ENCODE data around the gene UQCC2.
A peak's percentile ranks its signal among the peaks of the same experiment; 100 is the strongest.

UQCC2 gene

GRCh38 chr6:33750244-33750991 is 38.9 kb upstream of the UQCC2 start:
- H3K36me3 ChIP-seq (ENCODE audit: insufficient read depth, low read depth, low read length): no peaks in the 10 kb centered on the region
- H3K4me1 ChIP-seq (ENCODE audit: insufficient read depth, low read length): peaks cover 23% of the 10 kb centered on the region; the same call in 1 of the 2 replicates
- no peaks in the 10 kb centered on the region for H3K9me3 ChIP-seq (ENCODE audit: insufficient read depth, low read depth, low read length)
- H3K4me3 ChIP-seq (ENCODE audit: low read length): no peak overlapping the region
- no peak overlapping the region for H3K27ac ChIP-seq (ENCODE audit: low read length)
- H3K9ac ChIP-seq (ENCODE audit: low read depth, low read length): no peak overlapping the region
- no peaks in the 10 kb centered on the region for H3K27me3 ChIP-seq (ENCODE audit: insufficient read depth, low read length)

GRCh38 chr6:33749401-33749800 is 37.9 kb upstream of the UQCC2 start:
- Histone ChIP-seq H3K36me3 (ENCODE audit: insufficient read depth, low read depth, low read length) (no peaks in the 10 kb centered on the region), H3K27ac (ENCODE audit: low read length) (no peak overlapping the region), H3K27me3 (ENCODE audit: insufficient read depth, low read length) (no peaks in the 10 kb centered on the region), H3K4me1 (ENCODE audit: insufficient read depth, low read length) (peaks cover 28% of the 10 kb centered on the region), H3K9ac (ENCODE audit: low read depth, low read length) (no peak overlapping the region), H3K4me3 (ENCODE audit: low read length) (no peak overlapping the region), H3K9me3 (ENCODE audit: insufficient read depth, low read depth, low read length) (no peaks in the 10 kb centered on the region)

- H3K4me3 ChIP-seq (ENCODE audit: low read length): no peak overlapping the region
- H3K9ac ChIP-seq (ENCODE audit: low read depth, low read length): no peak overlapping the region
- H3K27me3 ChIP-seq (ENCODE audit: insufficient read depth, low read length): no peaks in the 10 kb centered on the region
- no peaks in the 10 kb centered on the region for H3K9me3 ChIP-seq (ENCODE audit: insufficient read depth, low read depth, low read length)
- no peak overlapping the region for H3K27ac ChIP-seq (ENCODE audit: low read length)
- H3K4me1 ChIP-seq (ENCODE audit: insufficient read depth, low read length): peaks cover 28% of the 10 kb centered on the region
- no peaks in the 10 kb centered on the region for H3K36me3 ChIP-seq (ENCODE audit: insufficient read depth, low read depth, low read length)
Observed at GRCh38 chr6:33748841-33749240, 37.3 kb upstream of the UQCC2 start.

DNA sequence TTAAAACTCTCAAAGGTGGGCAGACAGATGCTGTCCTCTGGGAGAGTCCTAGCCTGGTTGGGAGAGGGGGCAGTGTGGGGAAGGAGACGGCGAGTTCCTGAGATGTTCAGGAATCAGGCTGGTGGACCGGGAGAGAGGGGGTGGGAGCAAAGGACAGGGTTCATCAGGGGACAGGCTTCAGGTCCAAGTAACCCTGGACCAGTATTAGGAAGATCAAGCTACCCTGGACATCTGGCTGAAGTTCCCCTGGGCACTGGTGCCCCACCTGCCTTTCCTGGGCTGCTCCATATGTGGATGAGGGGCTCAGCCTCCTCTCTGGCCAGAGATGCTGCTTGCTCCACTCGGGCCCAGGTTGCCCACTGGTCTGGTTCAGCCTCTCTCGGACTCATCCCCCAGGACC is 36.3 kb upstream of the UQCC2 start:
- Histone ChIP-seq H3K27me3 (ENCODE audit: insufficient read depth, low read length) (no peaks in the 10 kb centered on the region), H3K9ac (ENCODE audit: low read depth, low read length) (no peak overlapping the region), H3K4me3 (ENCODE audit: low read length) (no peak overlapping the region), H3K9me3 (ENCODE audit: insufficient read depth, low read depth, low read length) (no peaks in the 10 kb centered on the region), H3K27ac (ENCODE audit: low read length) (no peak overlapping the region), H3K4me1 (ENCODE audit: insufficient read depth, low read length) (peaks cover 28% of the 10 kb centered on the region), H3K36me3 (ENCODE audit: insufficient read depth, low read depth, low read length) (no peaks in the 10 kb centered on the region)

GRCh38 chr6:33746651-33747100 is 35.2 kb upstream of the UQCC2 start, which contains the start of gene IP6K3:
Gene IP6K3 (minus strand): TSS chr6:33746905. CDS start chr6:33735476, 11,429 bp downstream.
- H3K9ac ChIP-seq (ENCODE audit: low read depth, low read length): no peak within 1 kb of the TSS; the same call in 1 of the 2 replicates
- peaks cover 28% of the 10 kb centered on the region for H3K4me1 ChIP-seq (ENCODE audit: insufficient read depth, low read length)
- H3K36me3 ChIP-seq (ENCODE audit: insufficient read depth, low read depth, low read length): no peaks in the 10 kb centered on the region
- H3K4me3 ChIP-seq (ENCODE audit: low read length): 0 out of 2 replicates have a peak within 1 kb of the TSS, but pooled peaks have one; percentile 14
- H3K27me3 ChIP-seq (ENCODE audit: insufficient read depth, low read length): no peaks in the 10 kb centered on the region
- no peak within 1 kb of the TSS for H3K27ac ChIP-seq (ENCODE audit: low read length)
- H3K9me3 ChIP-seq (ENCODE audit: insufficient read depth, low read depth, low read length): no peaks in the 10 kb centered on the region

DNA sequence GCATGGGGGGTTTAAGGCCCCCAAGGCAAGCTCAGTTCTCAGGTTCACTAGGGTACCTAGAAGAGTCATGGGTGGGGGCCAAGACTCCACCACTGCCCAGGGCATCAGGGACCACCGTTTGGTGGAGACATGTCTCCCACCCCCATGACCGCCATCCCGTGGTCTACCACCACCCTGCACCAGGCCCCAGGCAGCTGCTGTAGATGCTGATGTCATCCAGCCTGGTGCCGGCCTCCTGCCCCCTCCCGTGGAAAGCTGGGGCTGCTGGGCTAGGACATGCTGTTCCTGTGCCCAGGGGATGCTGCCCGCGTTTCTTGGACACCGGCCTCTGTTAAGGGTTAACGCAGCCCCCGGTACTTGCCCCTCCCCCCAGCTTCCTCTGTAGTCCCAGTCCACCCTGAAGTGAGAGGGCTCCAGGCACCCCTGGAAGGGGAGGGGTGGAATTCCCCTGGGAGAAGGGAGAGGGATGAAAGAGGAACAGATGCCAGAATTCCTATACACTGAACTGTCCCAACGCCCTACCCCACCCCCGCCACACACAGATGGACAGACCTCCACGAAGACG is 34.6 kb upstream of the UQCC2 start:
- Histone ChIP-seq H3K4me3 (ENCODE audit: low read length) (0 out of 2 replicates have a peak overlapping the region, but pooled peaks have one; percentile 14), H3K9ac (ENCODE audit: low read depth, low read length) (no peak overlapping the region; the same call in 1 of the 2 replicates), H3K4me1 (ENCODE audit: insufficient read depth, low read length) (peaks cover 28% of the 10 kb centered on the region), H3K27me3 (ENCODE audit: insufficient read depth, low read length) (no peaks in the 10 kb centered on the region), H3K9me3 (ENCODE audit: insufficient read depth, low read depth, low read length) (no peaks in the 10 kb centered on the region), H3K27ac (ENCODE audit: low read length) (no peak overlapping the region), H3K36me3 (ENCODE audit: insufficient read depth, low read depth, low read length) (no peaks in the 10 kb centered on the region)

DNA sequence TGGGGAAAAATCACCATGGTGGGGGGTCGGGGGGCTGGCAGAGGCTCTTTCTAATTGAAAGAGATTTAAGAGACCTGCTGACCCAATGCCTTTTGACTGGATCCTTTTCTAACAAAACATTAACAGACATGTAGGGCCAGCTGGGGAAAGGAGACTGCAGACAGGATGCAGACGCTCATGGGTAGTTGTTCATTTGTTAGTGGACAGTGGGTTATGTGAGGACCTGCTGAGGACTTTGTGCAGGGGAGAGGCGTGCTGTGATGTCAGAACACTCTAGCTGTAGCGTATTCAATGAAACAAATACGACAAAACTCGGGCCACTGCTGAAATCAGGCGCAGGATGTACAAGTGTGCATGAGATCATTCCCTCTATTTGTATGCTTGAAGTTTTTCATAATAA is 34.0 kb upstream of the UQCC2 start:
- H3K9ac ChIP-seq (ENCODE audit: low read depth, low read length): no peak overlapping the region
- no peaks in the 10 kb centered on the region for H3K9me3 ChIP-seq (ENCODE audit: insufficient read depth, low read depth, low read length)
- no peak overlapping the region for H3K4me3 ChIP-seq (ENCODE audit: low read length)
- peaks cover 28% of the 10 kb centered on the region for H3K4me1 ChIP-seq (ENCODE audit: insufficient read depth, low read length)
- H3K27ac ChIP-seq (ENCODE audit: low read length): no peak overlapping the region
- no peaks in the 10 kb centered on the region for H3K27me3 ChIP-seq (ENCODE audit: insufficient read depth, low read length)
- no peaks in the 10 kb centered on the region for H3K36me3 ChIP-seq (ENCODE audit: insufficient read depth, low read depth, low read length)

DNA sequence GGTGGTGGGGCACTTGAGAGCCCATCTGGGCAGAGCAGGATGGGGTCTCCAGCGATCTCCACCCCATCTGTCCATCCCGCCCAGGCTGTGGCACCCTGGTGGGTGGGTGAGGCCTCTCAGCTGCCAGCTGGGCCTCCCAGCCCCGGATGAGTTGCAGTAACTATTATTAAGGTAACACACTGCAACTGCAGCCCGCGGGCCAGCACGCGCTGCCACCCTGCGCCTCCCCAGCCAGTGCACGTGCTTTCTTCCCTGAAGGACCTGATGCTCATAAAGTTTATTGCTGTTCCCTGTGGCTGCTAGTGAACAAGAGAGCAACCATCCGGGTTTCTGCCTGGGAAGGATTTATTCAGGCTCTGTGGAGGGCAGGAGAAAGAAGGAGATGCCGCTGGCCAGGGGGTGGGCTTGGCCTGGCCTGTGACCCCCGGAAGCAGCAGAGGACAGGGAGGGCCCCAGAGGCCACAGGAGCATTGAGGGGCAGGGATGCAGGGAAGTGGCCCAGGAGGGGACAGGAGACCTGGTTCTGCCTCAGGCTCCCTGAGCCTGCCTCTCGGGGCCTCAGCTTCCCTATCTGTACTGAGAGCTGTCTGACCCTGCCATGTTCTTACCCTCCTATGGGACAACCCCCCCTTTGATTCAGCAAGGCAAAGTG is 33.5 kb upstream of the UQCC2 start:
- H3K9ac ChIP-seq (ENCODE audit: low read depth, low read length): no peak overlapping the region
- H3K36me3 ChIP-seq (ENCODE audit: insufficient read depth, low read depth, low read length): no peaks in the 10 kb centered on the region
- H3K27me3 ChIP-seq (ENCODE audit: insufficient read depth, low read length): no peaks in the 10 kb centered on the region
- no peak overlapping the region for H3K4me3 ChIP-seq (ENCODE audit: low read length)
- peaks cover 28% of the 10 kb centered on the region for H3K4me1 ChIP-seq (ENCODE audit: insufficient read depth, low read length)
- H3K9me3 ChIP-seq (ENCODE audit: insufficient read depth, low read depth, low read length): no peaks in the 10 kb centered on the region
- no peak overlapping the region for H3K27ac ChIP-seq (ENCODE audit: low read length)

DNA sequence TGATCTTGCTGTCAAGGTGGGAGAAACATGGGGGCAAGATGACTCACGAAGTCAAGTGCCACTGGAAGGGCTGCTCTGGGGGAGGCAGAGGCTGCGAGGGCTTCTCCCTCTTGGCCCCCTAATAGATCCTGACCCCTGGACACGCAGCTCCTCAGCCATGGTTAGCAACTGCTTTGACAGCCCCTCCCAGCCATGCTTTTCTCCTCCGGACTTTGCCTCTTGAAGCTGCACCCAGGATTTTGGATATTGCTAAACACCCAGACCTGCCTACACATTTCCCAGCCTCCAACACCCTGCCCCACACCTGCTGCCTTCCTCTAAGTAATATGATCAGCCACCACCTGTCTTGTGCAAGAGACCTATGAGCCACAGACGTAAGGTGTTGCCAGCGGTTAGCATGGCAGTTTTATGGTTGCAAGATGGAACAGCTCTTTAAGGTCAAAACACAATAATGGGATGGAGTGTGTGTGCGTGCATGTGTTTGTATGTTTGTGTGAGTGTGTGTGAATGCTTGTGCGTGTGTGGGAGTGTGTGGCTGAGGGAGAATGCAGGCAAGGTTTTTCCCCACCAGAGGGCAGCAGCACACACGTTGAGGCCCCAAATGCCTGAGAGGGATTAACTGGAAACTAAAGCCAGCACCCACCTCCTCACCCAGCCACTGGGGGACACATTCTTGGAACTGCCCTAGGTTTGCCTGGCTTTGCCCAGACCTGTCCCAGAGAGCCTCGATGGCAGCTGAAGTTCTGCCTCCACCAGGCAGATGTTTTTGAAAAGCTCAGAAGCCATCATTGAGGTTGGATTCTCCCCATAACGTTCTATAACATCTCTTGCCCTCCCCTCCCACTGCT is 32.7 kb upstream of the UQCC2 start:
- H3K27me3 ChIP-seq (ENCODE audit: insufficient read depth, low read length): no peaks in the 10 kb centered on the region
- H3K27ac ChIP-seq (ENCODE audit: low read length): no peak overlapping the region
- no peak overlapping the region for H3K4me3 ChIP-seq (ENCODE audit: low read length)
- H3K4me1 ChIP-seq (ENCODE audit: insufficient read depth, low read length): peaks cover 28% of the 10 kb centered on the region
- H3K9ac ChIP-seq (ENCODE audit: low read depth, low read length): no peak overlapping the region
- H3K36me3 ChIP-seq (ENCODE audit: insufficient read depth, low read depth, low read length): no peaks in the 10 kb centered on the region
- H3K9me3 ChIP-seq (ENCODE audit: insufficient read depth, low read depth, low read length): no peaks in the 10 kb centered on the region

GRCh38 chr6:33742837-33743236 is 31.3 kb upstream of the UQCC2 start:
- peaks cover 21% of the 10 kb centered on the region for H3K4me1 ChIP-seq (ENCODE audit: insufficient read depth, low read length)
- H3K36me3 ChIP-seq (ENCODE audit: insufficient read depth, low read depth, low read length): no peaks in the 10 kb centered on the region
- H3K27ac ChIP-seq (ENCODE audit: low read length): no peak overlapping the region
- no peaks in the 10 kb centered on the region for H3K27me3 ChIP-seq (ENCODE audit: insufficient read depth, low read length)
- no peak overlapping the region for H3K4me3 ChIP-seq (ENCODE audit: low read length)
- H3K9me3 ChIP-seq (ENCODE audit: insufficient read depth, low read depth, low read length): no peaks in the 10 kb centered on the region
- no peak overlapping the region for H3K9ac ChIP-seq (ENCODE audit: low read depth, low read length)

- no peak overlapping the region for H3K27ac ChIP-seq (ENCODE audit: low read length)
- no peak overlapping the region for H3K4me3 ChIP-seq (ENCODE audit: low read length)
- no peaks in the 10 kb centered on the region for H3K36me3 ChIP-seq (ENCODE audit: insufficient read depth, low read depth, low read length)
- peaks cover 18% of the 10 kb centered on the region for H3K4me1 ChIP-seq (ENCODE audit: insufficient read depth, low read length)
- no peak overlapping the region for H3K9ac ChIP-seq (ENCODE audit: low read depth, low read length)
- no peaks in the 10 kb centered on the region for H3K9me3 ChIP-seq (ENCODE audit: insufficient read depth, low read depth, low read length)
- H3K27me3 ChIP-seq (ENCODE audit: insufficient read depth, low read length): no peaks in the 10 kb centered on the region
Observed at GRCh38 chr6:33742092-33742491, 30.6 kb upstream of the UQCC2 start.

Measured in iPS-20b (cell line).